OCI-LY1 (cell line): ENCODE results near the gene MFSD12.
"Not testable (repeated sequence)": the region's sequence is repeated elsewhere in the genome, so short reads cannot be mapped to it uniquely, and the experiment has no call there.

Source experiments
- H2AFZ ChIP-seq: fragments of 200-600 bp; sonication (generic), shearing (Covaris generic); 2 replicates; pipeline ENCODE4 v1.6.0; 2014; ENCODE audit warnings: antibody characterized with exemption, mild to moderate bottlenecking, low read length
- H3F3A ChIP-seq: fragments of 200-600 bp; sonication (generic), shearing (Covaris generic); 2 replicates; pipeline ENCODE4 v1.6.0; 2014; ENCODE audit warnings: mild to moderate bottlenecking, antibody characterized with exemption, low read length, moderate library complexity; ENCODE audit not compliant: insufficient read depth
- H3K27ac ChIP-seq: fragments of 200-600 bp; sonication (generic); 2 replicates; pipeline ENCODE4 v1.5.1; 2014; ENCODE audit warnings: low read length, mixed run types, mild to moderate bottlenecking, low read depth; ENCODE audit not compliant: poor library complexity, severe bottlenecking
- H3K27me3 ChIP-seq: fragments of 200-600 bp; sonication (generic); 2 replicates; pipeline ENCODE4 v1.6.0; 2014; ENCODE audit warnings: antibody characterized with exemption, mild to moderate bottlenecking, low read length, moderate library complexity; ENCODE audit not compliant: insufficient read depth
- H3K36me3 ChIP-seq: fragments of 200-600 bp; sonication (generic); 2 replicates; pipeline ENCODE4 v1.6.1; 2014; ENCODE audit warnings: mild to moderate bottlenecking, antibody characterized with exemption, low read length, moderate library complexity, mixed read lengths; ENCODE audit not compliant: insufficient read depth
- H3K4me1 ChIP-seq: fragments of 200-600 bp; sonication (generic); 2 replicates; pipeline ENCODE4 v1.5.1; 2014; ENCODE audit warnings: mild to moderate bottlenecking, low read length, moderate library complexity; ENCODE audit not compliant: insufficient read depth, severe bottlenecking
- H3K4me2 ChIP-seq: fragments of 200-600 bp; sonication (generic), shearing (Covaris generic); 2 replicates; pipeline ENCODE4 v1.6.1; 2014; ENCODE audit warnings: low read length
- H3K4me3 ChIP-seq: fragments of 200-600 bp; sonication (generic); 2 replicates; pipeline ENCODE4 v1.5.1; 2014; ENCODE audit warnings: low read length, low read depth, mild to moderate bottlenecking, mixed read lengths; ENCODE audit not compliant: poor library complexity, severe bottlenecking
- H3K79me2 ChIP-seq: fragments of 200-600 bp; shearing (Covaris generic); 2 replicates; pipeline ENCODE4 v1.6.1; 2016; ENCODE audit warnings: mixed run types, low read length, mixed read lengths; ENCODE audit not compliant: insufficient read depth
- H3K9ac ChIP-seq: fragments of 200-600 bp; sonication (generic), shearing (Covaris generic); 2 replicates; pipeline ENCODE4 v1.6.1; 2014; ENCODE audit warnings: mild to moderate bottlenecking, low read length, mixed read lengths
- H3K9me2 ChIP-seq: fragments of 200-600 bp; sonication (generic), shearing (Covaris generic); 2 replicates; pipeline ENCODE4 v1.6.1; 2014; ENCODE audit warnings: low read depth, mild to moderate bottlenecking, low read length, mixed read lengths
- H3K9me3 ChIP-seq: fragments of 200-600 bp; shearing (Covaris generic); 2 replicates; pipeline ENCODE4 v1.6.1; 2014; ENCODE audit warnings: low read length, mixed read lengths
- H4K20me1 ChIP-seq: fragments of 200-600 bp; sonication (generic), shearing (Covaris generic); 2 replicates; pipeline ENCODE4 v1.6.0; 2016; ENCODE audit warnings: mild to moderate bottlenecking, low read length; ENCODE audit not compliant: insufficient read depth
- CTCF ChIP-seq: fragments of 200-600 bp; sonication (generic), shearing (Covaris generic); IDR thresholded peaks from 2 replicates; pipeline ENCODE4 v1.5.1; 2017; ENCODE audit warnings: mild to moderate bottlenecking, antibody characterized with exemption, low read length, moderate library complexity, mixed read lengths
- EZH2 ChIP-seq: fragments of 200-600 bp; sonication (generic), shearing (Covaris generic); IDR thresholded peaks from 2 replicates; pipeline ENCODE4 v1.8.0; 2017; ENCODE audit warnings: borderline replicate concordance, mixed run types, mild to moderate bottlenecking, antibody characterized with exemption, low read length, moderate library complexity, mixed read lengths

MFSD12 gene

GRCh38 chr19:3570606-3571011, 13.2 kb upstream of the MFSD12 start:
- Histone ChIP-seq H3K79me2 (no peaks in the 10 kb centered on the region), H3K4me1 (peaks cover 8% of the 10 kb centered on the region)

GRCh38 chr19:3570042-3570441, 12.7 kb upstream of the MFSD12 start:
- H3K27me3 ChIP-seq, H4K20me1 ChIP-seq, H3K9ac ChIP-seq, H3K4me1 ChIP-seq, H3K9me2 ChIP-seq, H3K9me3 ChIP-seq, H3K27ac ChIP-seq, H3K79me2 ChIP-seq, H2AFZ ChIP-seq, H3K36me3 ChIP-seq, H3K4me2 ChIP-seq, H3K4me3 ChIP-seq, H3F3A ChIP-seq: not testable (repeated sequence)

More at GRCh38 chr19:3570606-3571011, 13.2 kb upstream of the MFSD12 start:
- Histone ChIP-seq H2AFZ (no peak overlapping the region), H3K27ac (no peak overlapping the region), H3K9me2 (no peaks in the 10 kb centered on the region), H3K9me3 (no peaks in the 10 kb centered on the region), H3K4me2 (no peak overlapping the region), H3K4me3 (no peak overlapping the region), H3K36me3 (peaks cover 11% of the 10 kb centered on the region), H3F3A (0 out of 2 replicates have a peak, but pooled peaks cover 3% of the 10 kb centered on the region), H3K9ac (no peak overlapping the region), H3K27me3 (peaks cover 6% of the 10 kb centered on the region; the same call in 1 of the 2 replicates), H4K20me1 (no peaks in the 10 kb centered on the region)
- TF ChIP-seq EZH2 = no peak

- Histone ChIP-seq H3K79me2 (no peaks in the 10 kb centered on the region), H3K27me3 (peaks cover 6% of the 10 kb centered on the region; the same call in 1 of the 2 replicates), H3K9me3 (no peaks in the 10 kb centered on the region), H2AFZ (no peak overlapping the region), H3K36me3 (no peaks in the 10 kb centered on the region), H3K4me2 (no peak overlapping the region), H4K20me1 (no peaks in the 10 kb centered on the region), H3K9ac (no peak overlapping the region), H3F3A (no peaks in the 10 kb centered on the region), H3K27ac (no peak overlapping the region), H3K9me2 (no peaks in the 10 kb centered on the region), H3K4me1 (no peaks in the 10 kb centered on the region), H3K4me3 (no peak overlapping the region)
- TF ChIP-seq EZH2 = no peak
Observed at GRCh38 chr19:3565139-3565538, 7.8 kb upstream of the MFSD12 start.

GRCh38 chr19:3563709-3564524, 6.5 kb upstream of the MFSD12 start:
- TF ChIP-seq CTCF = no peak
- no peak for TF ChIP-seq EZH2
- no peak overlapping the region for H3K27ac ChIP-seq
- H3K4me2 ChIP-seq = no peak overlapping the region

More at GRCh38 chr19:3563709-3564524, 6.5 kb upstream of the MFSD12 start:
- Histone ChIP-seq H3F3A (no peaks in the 10 kb centered on the region), H3K27me3 (peaks cover 4% of the 10 kb centered on the region; the same call in 1 of the 2 replicates), H3K9ac (no peak overlapping the region), H4K20me1 (no peaks in the 10 kb centered on the region), H3K79me2 (no peaks in the 10 kb centered on the region), H3K9me2 (no peaks in the 10 kb centered on the region), H3K9me3 (no peaks in the 10 kb centered on the region), H2AFZ (no peak overlapping the region), H3K4me1 (no peaks in the 10 kb centered on the region), H3K36me3 (no peaks in the 10 kb centered on the region), H3K4me3 (no peak overlapping the region)
